Natural killer cell treated with Interleukin-12 subunit alpha and Interleukin-12 subunit beta and Interleukin-15 and Interleukin-18, amount 100 ng/mL, for 72 hours (primary cell): ENCODE data around the gene EMP2. TPM values are rescaled to one million over a fixed set of nuclear protein-coding genes. Genes with fewer than 3 reads are reported as not detected.
A peak's percentile ranks its signal among the peaks of the same experiment; 100 is the strongest.

Source experiments
- ATAC-seq, 2 donors: fragments of 150-1000 bp; cut with Tn5 transposase in 1 of 2; sonication (Bioruptor Pico), chemical (Tn5 transposase) in 1 of 2; 2 replicates each; pipeline ENCODE4 v1.10.0; 2021
- DNase-seq: peaks from one replicate; pipeline ENCODE4 v3.0.0; 2022; ENCODE audit warnings: low spot score
- H3K27ac Mint-ChIP-seq, 2 donors: 1 replicate in 1 of 2; 2 replicates in 1 of 2; pipeline ENCODE4 v1.8.0; 2022; ENCODE audit warnings: mixed read lengths in 2 of 2, mild to moderate bottlenecking in 1 of 2, moderate library complexity in 1 of 2
- H3K27me3 Mint-ChIP-seq, 2 donors: 1 replicate in 1 of 2; 2 replicates in 1 of 2; pipeline ENCODE4 v1.8.0; 2022; ENCODE audit warnings: mixed read lengths in 2 of 2
- H3K36me3 Mint-ChIP-seq: one replicate; pipeline ENCODE4 v1.8.0; 2022; ENCODE audit warnings: mixed read lengths
- H3K4me1 Mint-ChIP-seq, 2 donors: 1 replicate in 1 of 2; 2 replicates in 1 of 2; pipeline ENCODE4 v1.8.0; 2022; ENCODE audit warnings: low read depth in 2 of 2, mixed read lengths in 2 of 2, mild to moderate bottlenecking in 1 of 2
- H3K4me3 Mint-ChIP-seq: one replicate; pipeline ENCODE4 v1.8.0; 2022; ENCODE audit warnings: mixed read lengths
- H3K9me3 Mint-ChIP-seq: 2 replicates; pipeline ENCODE4 v1.8.0; 2022; ENCODE audit warnings: mixed read lengths
- total RNA-seq, 2 donors: library from RNA; stranded (reverse); gene quantifications; one replicate each; pipeline ENCODE4 v1.2.3, GENCODE V29; 2022

EMP2 gene
- total RNA-seq, 2 donors from 2014 or later, result not detected

DNA sequence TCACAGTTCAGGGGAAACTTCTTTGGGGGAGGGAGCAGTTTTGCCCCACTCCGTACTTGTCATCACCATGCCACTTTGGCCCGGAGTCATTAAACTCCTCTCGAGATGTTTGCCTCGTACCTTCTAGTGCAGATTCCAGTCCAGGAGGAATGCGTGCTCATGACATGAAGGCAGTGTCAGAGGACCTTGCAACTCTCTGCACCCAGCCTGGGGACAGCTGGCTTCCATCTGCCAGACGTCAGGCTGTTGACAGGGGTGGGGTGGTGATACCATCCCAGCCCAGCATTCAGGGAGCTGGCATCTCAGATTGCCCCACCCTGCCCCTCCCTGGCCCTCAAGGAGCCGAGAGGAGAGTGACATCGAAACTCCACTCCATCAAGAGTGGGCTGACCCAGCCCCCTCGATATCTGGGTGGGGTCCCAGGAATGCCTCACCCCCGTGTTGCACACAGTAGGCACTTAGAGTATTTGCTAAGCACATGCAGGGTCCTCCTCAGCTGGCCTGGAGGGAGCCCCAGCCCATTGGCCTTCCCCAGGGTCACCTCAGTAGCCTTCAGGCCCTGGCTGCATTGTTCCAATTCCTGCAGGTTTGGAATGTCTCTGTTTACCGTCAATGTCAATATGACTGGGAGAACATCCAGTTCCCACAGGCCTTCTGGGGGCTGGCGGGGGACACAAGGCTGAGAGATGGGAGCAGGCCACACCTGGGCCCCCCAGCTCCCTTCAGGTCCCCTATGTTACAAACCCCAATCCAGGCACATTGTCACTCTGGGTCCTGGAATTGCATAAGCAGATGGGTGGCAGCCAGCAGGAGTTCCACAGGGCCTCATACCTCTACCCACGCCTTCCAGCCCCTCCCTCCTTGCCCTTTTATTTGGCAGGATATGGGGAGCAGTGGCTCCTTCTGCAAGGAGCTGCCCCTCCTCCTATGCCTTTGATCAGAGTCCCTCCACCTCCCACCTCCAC lies 21.3 kb upstream of the EMP2 start:
- Mint-ChIP-seq H3K27me3 (peaks cover 15 to 17% of the 10 kb centered on the region in 2 donors), H3K4me1 (no peaks in the 10 kb centered on the region), H3K27ac (no peak overlapping the region), H3K4me3 (no peak overlapping the region), H3K36me3 (no peaks in the 10 kb centered on the region), H3K9me3 (no peaks in the 10 kb centered on the region)
- no peak for DNase-seq
- ATAC-seq, result peak in 1 of 2 donors; percentile 21

DNA sequence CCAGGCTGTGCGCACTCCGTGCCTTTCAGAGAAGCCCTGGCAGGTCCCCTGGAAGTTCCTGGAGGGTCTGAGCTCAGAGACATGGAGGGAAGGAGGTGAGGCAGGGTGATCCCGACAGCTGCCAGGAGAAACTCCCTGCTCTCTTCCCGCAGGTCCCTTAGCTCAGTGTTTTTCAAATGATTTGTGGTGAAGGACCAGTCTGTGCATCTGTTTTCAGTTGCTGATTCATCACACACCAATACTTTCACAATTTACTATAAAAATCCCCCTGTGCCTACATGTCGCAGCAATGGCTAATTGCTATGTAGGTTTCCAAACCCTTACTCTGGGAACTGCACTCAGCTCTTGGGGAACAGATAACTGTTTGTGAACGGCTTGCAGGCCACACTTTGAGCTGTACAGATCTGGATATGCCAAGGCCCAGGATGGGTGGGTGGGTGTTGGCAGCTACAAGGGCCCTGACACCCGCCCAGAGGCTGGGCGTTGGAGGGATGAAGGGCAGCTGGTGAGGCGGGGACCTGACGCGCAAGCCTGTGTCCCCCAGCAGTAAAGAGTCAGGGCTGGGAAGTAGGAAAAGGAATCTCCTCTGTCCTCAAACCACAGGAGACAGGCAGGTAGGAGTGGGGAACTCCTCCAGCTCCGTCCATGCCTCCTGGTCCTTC lies 20.5 kb upstream of the EMP2 start:
- H3K36me3 Mint-ChIP-seq, result no peaks in the 10 kb centered on the region
- H3K27me3 Mint-ChIP-seq, result peaks cover 14 to 17% of the 10 kb centered on the region in 2 donors
- no peaks in the 10 kb centered on the region for H3K4me1 Mint-ChIP-seq
- no peak overlapping the region for H3K4me3 Mint-ChIP-seq
- no peak overlapping the region for H3K27ac Mint-ChIP-seq
- no peaks in the 10 kb centered on the region for H3K9me3 Mint-ChIP-seq
- ATAC-seq (no peak), DNase-seq (no peak)

DNA sequence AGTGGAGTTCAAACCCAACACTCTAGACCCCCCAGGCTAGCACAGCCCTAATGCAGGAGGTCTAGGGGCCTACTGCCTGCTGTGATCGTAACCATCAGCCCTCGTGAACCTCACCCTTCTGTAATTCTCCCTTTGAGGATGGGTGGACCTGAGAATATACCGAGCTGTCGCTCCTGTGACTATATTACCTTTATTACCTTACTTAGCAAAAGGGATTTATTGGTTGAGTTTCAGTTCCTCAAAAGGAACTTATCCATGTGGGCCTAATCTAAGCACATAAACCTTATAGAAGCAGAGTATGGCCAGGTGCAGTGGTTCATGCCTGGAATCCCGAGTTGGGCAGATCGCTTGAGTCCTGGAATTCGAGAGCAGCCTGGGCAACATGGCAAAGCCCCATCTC lies 19.2 kb upstream of the EMP2 start:
- H3K36me3 Mint-ChIP-seq, result no peaks in the 10 kb centered on the region
- H3K4me3 Mint-ChIP-seq, result no peak overlapping the region
- ATAC-seq (no peak), DNase-seq (no peak)
- peaks cover 10 to 17% of the 10 kb centered on the region in 2 donors for H3K27me3 Mint-ChIP-seq
- H3K4me1 Mint-ChIP-seq, result no peaks in the 10 kb centered on the region
- H3K27ac Mint-ChIP-seq, result no peak overlapping the region
- H3K9me3 Mint-ChIP-seq, result no peaks in the 10 kb centered on the region

DNA sequence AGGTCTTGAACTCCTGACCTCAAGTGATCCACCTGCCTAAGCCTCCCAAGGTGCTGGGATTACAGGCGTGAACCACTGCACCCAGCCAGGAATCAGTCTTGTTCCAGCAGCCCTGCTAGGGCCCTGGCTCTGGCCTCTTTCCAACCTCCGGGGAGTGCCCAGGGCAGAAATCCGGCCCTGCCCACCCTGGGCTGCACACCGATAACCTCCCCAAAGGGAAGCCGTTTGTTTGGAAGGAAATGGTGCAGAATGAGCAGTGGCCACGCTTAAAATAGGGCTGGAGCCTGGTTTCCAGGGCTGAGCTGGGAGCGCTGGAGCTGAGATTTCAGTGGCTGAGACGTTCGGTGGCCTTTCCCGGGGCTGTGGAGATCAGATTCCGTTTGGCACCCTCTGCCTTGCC lies 17.8 kb upstream of the EMP2 start:
- ATAC-seq (no peak), DNase-seq (no peak)
- no peak overlapping the region for H3K27ac Mint-ChIP-seq
- no peaks in the 10 kb centered on the region for H3K4me1 Mint-ChIP-seq
- peaks cover 10 to 17% of the 10 kb centered on the region in 2 donors for H3K27me3 Mint-ChIP-seq
- no peaks in the 10 kb centered on the region for H3K36me3 Mint-ChIP-seq
- H3K4me3 Mint-ChIP-seq, result no peak overlapping the region
- H3K9me3 Mint-ChIP-seq, result no peaks in the 10 kb centered on the region

DNA sequence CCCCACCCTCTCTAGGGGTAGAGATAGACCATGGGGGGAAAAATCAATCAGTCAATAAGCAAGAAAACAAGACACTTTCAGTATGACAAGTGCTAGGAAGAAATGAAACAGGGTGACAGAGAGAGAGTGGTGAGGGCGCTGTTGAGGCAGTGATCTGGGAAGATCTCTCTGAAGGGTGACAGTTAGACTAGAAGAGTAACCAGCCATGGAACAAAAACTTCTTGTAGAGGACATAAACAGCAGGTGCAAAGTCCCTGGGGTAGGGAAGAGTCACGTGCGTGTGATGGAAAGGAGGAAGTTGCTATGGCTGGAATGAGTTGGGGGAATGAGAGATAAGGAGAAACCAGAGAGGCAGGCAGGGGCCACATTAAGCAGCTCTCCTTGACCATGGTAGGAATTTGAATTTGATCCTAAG lies 16.8 kb upstream of the EMP2 start:
- peak in 1 of 2 donors; percentile 19 for ATAC-seq
- Mint-ChIP-seq H3K9me3 (no peaks in the 10 kb centered on the region), H3K27me3 (peaks cover 6 to 11% of the 10 kb centered on the region in 2 donors), H3K27ac (no peak overlapping the region), H3K4me1 (no peaks in the 10 kb centered on the region), H3K36me3 (no peaks in the 10 kb centered on the region), H3K4me3 (no peak overlapping the region)
- no peak for DNase-seq

DNA sequence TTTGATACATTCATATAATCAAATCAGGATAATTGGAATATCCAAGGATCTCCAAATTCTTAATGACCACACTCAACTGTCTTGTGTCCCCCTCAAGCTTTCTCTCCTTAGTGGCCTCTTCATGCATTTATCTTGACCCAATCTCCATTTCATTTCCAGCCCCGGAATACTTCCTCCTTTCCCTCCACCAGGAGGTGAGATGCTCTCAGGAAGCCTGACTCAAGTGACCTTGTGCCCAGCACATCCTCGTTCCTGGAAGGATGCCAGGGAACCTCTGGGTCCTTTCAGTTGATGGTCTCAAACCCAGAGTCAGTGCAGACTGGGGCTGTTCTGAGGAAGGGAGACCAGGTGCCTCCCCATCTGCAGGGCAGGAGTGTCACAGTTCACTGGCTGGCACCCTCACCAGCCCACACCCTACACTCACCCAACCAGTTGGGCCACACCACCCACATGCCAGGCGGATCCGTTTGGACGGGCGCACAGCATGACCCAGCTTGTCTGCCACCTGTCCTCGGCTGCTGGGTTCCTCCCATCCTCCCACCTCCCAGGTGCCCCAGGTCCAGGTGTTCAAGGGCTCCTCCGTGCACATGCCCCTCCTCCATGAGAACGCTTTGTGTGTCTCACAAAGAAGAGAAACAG lies 14.0 kb upstream of the EMP2 start:
- Mint-ChIP-seq H3K27ac (no peak overlapping the region), H3K36me3 (no peaks in the 10 kb centered on the region)
- no peak for ATAC-seq

DNA sequence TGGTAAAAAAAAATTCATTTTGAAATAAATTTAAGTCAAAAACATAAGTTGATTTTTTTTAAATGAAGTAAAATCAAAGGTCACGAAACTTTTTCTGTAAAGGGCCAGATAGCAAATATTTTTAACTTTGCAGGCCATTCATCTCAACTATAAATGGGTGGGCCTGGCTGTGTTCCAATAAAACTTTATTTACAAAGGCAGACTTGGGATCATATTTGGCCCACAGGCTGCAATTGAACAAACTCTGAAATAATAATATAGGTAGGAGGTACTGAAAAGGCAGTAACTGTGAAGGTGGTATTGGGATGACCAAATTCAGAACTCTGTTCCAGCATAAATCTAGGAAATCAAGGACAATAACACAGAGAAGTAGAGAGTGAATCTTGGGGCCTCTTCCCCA lies 12.2 kb upstream of the EMP2 start:
- no peak overlapping the region for H3K4me3 Mint-ChIP-seq
- H3K36me3 Mint-ChIP-seq, result no peaks in the 10 kb centered on the region
- H3K4me1 Mint-ChIP-seq, result no peaks in the 10 kb centered on the region
- H3K27me3 Mint-ChIP-seq, result peaks cover 19 to 25% of the 10 kb centered on the region in 2 donors
- H3K27ac Mint-ChIP-seq, result no peak overlapping the region
- DNase-seq (no peak), ATAC-seq (no peak)
- no peaks in the 10 kb centered on the region for H3K9me3 Mint-ChIP-seq

More for the DNA sequence above, 14.0 kb upstream of the EMP2 start:
- DNase-seq, result no peak
- Mint-ChIP-seq H3K9me3 (no peaks in the 10 kb centered on the region), H3K4me1 (no peaks in the 10 kb centered on the region), H3K27me3 (peaks cover 9 to 10% of the 10 kb centered on the region in 2 donors), H3K4me3 (no peak overlapping the region)

DNA sequence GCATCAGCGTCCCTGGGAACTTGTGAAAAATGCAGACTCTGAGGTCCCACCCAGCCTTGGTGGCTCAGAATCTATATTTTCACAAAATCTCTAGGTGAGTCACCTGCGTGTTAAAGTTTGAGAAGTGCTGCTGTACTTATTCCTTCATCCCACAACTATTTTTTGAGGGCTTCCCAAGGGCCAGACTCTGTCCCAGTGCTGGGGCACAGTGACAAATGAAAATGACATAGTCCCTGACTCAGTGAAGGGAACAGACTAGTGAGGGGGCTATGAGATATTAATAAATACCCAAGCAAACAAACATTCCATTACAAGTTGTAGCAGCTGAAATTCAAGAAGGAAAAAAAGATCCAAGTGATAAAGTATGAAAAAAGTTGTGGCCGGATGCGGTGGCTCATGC lies 9.9 kb upstream of the EMP2 start:
- Mint-ChIP-seq H3K27me3 (peaks cover 12 to 18% of the 10 kb centered on the region in 2 donors), H3K4me3 (no peak overlapping the region), H3K9me3 (no peaks in the 10 kb centered on the region), H3K4me1 (no peaks in the 10 kb centered on the region), H3K27ac (no peak overlapping the region), H3K36me3 (no peaks in the 10 kb centered on the region)
- no peak for DNase-seq
- ATAC-seq, result no peak

DNA sequence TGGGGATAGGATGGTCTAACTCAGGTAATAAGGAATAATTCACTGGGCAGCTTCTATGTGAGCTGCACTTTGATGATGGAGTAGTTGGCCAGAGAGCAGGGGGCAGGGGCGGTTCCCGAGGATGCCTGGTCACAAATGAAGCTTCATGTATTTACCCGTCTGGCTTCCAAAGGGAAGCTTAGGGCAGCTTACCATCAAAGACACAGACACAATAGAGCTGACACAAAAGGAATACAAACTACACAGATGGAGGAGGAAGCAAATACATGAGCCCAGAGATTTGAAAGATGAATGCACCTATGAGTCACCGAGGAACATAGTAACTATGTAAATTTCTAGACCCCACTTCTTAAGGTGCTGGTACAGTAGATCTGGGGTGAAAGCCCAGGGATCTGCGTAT lies 8.7 kb upstream of the EMP2 start:
- ATAC-seq (no peak), DNase-seq (no peak)
- Mint-ChIP-seq H3K27me3 (peaks cover 12 to 19% of the 10 kb centered on the region in 2 donors), H3K36me3 (no peaks in the 10 kb centered on the region), H3K4me1 (no peaks in the 10 kb centered on the region), H3K27ac (no peak overlapping the region), H3K4me3 (no peak overlapping the region), H3K9me3 (no peaks in the 10 kb centered on the region)

DNA sequence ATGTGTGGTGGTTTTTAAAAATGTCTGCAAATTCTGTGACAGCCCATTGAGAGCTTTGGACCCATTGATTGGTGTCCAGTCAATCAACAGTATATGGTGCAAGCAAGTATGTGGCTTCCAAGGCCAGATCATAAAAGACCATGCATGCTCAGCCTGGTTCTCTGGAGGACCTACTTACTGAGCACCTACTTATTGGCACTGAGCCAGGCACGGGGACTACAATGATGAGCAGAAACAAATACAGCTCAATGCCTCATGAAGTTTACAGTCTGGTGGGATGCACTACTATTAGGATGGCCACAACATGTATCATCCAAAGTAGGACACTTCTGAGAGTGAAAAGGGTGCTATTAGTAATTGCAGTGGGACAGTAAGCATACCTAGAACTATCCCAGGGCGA lies 7.2 kb upstream of the EMP2 start:
- ATAC-seq (no peak), DNase-seq (no peak)
- Mint-ChIP-seq H3K27ac (no peak overlapping the region), H3K36me3 (no peaks in the 10 kb centered on the region), H3K4me1 (no peaks in the 10 kb centered on the region), H3K9me3 (no peaks in the 10 kb centered on the region), H3K4me3 (no peak overlapping the region), H3K27me3 (peaks cover 23 to 34% of the 10 kb centered on the region in 2 donors)

DNA sequence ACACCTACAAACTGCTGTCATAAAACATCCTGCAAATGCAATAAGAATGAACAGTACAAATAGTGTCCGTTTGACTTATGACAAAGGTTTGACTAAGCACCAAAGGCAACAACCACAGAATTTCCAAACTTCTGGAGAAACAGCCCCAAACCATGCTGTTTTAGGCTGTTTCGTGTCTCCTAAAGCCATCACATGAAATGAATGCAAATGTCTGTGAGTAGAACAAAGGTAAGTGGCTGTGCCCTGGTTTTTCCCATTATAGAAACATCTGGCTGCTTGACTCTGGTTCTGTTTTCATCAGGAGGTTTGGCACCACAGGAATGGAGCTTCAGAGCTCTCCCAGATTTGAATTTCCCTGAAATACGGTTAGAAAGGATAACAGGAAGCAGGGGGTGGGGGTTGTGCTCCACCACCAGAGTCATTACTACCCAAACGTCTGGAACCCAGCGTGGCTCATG lies 4.6 kb upstream of the EMP2 start:
- DNase-seq (no peak), ATAC-seq (no peak)
- Mint-ChIP-seq H3K4me3 (no peak overlapping the region), H3K9me3 (no peaks in the 10 kb centered on the region), H3K36me3 (no peaks in the 10 kb centered on the region), H3K4me1 (peaks cover 0 to 3% of the 10 kb centered on the region in 2 donors), H3K27me3 (peaks cover 31 to 55% of the 10 kb centered on the region in 2 donors), H3K27ac (no peak overlapping the region)

DNA sequence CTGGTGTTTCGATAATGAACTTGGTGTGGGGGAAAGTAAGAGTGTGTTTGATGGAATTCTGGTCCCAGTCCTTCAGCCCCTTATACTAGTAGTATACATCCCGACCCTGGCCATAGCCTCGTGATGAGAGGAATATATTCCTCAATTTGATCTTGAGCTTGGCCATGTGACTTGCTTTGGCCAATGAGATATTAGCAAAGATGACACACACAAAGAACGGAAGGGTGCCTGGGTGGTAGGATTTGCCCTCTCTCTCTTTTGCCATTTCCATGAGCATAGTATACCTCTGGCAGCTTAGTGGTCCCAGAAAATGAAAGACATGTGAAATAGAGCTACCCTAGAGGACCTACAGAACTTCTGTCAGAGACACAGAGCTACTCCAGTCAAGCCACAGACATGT lies 2.9 kb upstream of the EMP2 start:
- H3K4me3 Mint-ChIP-seq, result no peak overlapping the region
- no peak overlapping the region for H3K27ac Mint-ChIP-seq
- H3K27me3 Mint-ChIP-seq, result peaks cover 37 to 55% of the 10 kb centered on the region in 2 donors
- H3K36me3 Mint-ChIP-seq, result no peaks in the 10 kb centered on the region
- DNase-seq (no peak), ATAC-seq (no peak)
- no peaks in the 10 kb centered on the region for H3K9me3 Mint-ChIP-seq
- H3K4me1 Mint-ChIP-seq, result peaks cover 0 to 3% of the 10 kb centered on the region in 2 donors

DNA sequence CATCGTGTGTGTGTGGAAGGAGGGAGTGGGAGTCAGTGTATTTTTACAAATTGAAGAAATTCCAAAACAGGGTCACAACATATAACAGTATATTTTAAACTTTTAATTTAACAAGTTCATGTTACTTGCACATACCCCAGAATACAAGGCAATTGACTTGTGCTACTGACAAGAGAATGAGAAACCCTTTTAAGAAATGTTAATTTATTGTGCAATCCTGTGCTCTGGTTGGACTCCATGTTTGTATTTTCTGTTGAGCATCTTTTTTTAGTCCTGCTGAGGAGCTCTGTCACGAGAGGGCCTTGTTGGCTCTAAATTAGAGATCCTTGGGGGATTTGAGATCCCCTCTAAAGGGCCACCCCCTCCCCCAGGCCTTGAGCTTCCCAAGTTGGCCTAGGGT lies 1.1 kb upstream of the EMP2 start:
- Mint-ChIP-seq H3K9me3 (no peaks in the 10 kb centered on the region), H3K27ac (no peak overlapping the region), H3K36me3 (no peaks in the 10 kb centered on the region), H3K4me3 (no peak overlapping the region), H3K4me1 (peaks cover 0 to 3% of the 10 kb centered on the region in 2 donors), H3K27me3 (peaks cover 40 to 46% of the 10 kb centered on the region in 2 donors)
- DNase-seq (no peak), ATAC-seq (no peak)

DNA sequence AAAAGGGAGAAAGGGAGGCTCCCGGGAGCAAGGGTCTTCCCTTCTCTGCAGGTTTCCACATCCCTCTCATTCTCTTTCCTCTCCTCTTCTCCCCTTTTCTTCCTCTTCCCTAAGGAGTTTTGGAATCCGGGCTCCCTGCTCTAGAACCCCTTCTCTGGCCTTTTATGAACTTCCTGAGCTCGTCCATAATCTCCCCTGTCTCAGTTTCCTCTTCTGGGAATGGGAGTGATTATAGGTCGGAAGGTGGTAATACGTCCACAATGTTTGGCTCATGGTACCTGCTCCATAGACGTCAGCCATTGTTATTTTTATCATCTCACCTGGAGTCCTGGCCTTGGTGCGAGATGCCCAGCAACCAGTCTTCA lies 467 bp upstream of the EMP2 start:
- no peak for ATAC-seq
- Mint-ChIP-seq H3K27me3 (peaks cover 40 to 46% of the 10 kb centered on the region in 2 donors), H3K4me3 (no peak overlapping the region)

More for the DNA sequence above, 467 bp upstream of the EMP2 start:
- Mint-ChIP-seq H3K36me3 (no peaks in the 10 kb centered on the region), H3K27ac (no peak overlapping the region), H3K4me1 (peaks cover 0 to 3% of the 10 kb centered on the region in 2 donors), H3K9me3 (no peaks in the 10 kb centered on the region)
- no peak for DNase-seq
